GM06990 (cell line): ENCODE data around the gene PLPP1.
"Not testable (repeated sequence)": the region's sequence is repeated elsewhere in the genome, so short reads cannot be mapped to it uniquely, and the experiment has no call there.

Experiments
- DNase-seq: peaks from one replicate; pipeline ENCODE4 v3.0.0-alpha.2; 2011; ENCODE audit not compliant: insufficient read length; ENCODE audit errors: extremely low read depth
- H3K27me3 ChIP-seq: replicated peaks from 2 replicates; pipeline ENCODE4 v1.6.0; 2011; ENCODE audit warnings: low read length; ENCODE audit not compliant: control insufficient read depth, insufficient read depth
- H3K36me3 ChIP-seq: 2 replicates; pipeline ENCODE4 v1.5.1; 2011; ENCODE audit warnings: low read length; ENCODE audit not compliant: control insufficient read depth, insufficient read depth
- H3K4me3 ChIP-seq: replicated peaks from 2 replicates; pipeline ENCODE4 v1.5.1; 2011; ENCODE audit warnings: low read depth, mild to moderate bottlenecking, control low read depth, low read length
- TF ChIP-seq, protein P1 (sequence below): IDR thresholded peaks from 2 replicates; pipeline ENCODE4 v1.5.1; 2011; ENCODE audit warnings: low read length, control low read depth, mild to moderate bottlenecking, inconsistent platforms; ENCODE audit not compliant: insufficient read depth, poor library complexity, severe bottlenecking

Gene PLPP1

DNA sequence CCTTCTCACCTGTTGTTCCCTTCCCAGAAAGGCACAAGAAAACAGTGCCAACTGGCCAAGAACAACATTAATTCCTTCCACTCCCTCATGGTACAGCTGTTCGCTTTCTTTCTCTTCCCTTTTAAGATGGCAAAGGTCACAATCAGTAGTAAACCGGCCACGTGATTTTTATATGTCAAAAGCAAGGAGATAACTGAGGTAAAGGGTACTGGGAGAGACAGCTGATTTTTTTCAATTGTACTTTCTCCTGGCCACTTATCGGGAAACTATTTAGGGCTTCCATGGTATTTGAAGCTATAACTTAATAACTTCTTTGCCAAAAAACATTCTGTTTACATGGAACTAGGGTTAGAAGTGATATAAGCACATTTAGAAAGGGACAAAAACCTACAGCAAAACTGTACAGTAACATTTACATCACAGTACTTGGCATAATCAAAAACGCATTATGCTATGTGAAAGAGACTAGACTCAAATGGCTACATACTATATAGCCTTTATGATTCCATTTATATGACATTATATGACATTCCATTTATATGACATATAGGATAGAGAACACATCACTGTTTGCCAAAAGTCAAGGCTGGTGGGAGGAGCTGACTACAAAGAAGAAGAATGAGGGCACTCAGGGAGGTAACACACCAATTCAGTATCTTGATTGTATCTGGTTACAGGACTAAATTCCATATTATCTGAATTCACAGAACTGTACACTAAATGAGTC lies 24.8 kb downstream of the PLPP1 start:
- TF ChIP-seq, protein P1, sequence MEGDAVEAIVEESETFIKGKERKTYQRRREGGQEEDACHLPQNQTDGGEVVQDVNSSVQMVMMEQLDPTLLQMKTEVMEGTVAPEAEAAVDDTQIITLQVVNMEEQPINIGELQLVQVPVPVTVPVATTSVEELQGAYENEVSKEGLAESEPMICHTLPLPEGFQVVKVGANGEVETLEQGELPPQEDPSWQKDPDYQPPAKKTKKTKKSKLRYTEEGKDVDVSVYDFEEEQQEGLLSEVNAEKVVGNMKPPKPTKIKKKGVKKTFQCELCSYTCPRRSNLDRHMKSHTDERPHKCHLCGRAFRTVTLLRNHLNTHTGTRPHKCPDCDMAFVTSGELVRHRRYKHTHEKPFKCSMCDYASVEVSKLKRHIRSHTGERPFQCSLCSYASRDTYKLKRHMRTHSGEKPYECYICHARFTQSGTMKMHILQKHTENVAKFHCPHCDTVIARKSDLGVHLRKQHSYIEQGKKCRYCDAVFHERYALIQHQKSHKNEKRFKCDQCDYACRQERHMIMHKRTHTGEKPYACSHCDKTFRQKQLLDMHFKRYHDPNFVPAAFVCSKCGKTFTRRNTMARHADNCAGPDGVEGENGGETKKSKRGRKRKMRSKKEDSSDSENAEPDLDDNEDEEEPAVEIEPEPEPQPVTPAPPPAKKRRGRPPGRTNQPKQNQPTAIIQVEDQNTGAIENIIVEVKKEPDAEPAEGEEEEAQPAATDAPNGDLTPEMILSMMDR: no peak
- no peak for DNase-seq
- H3K4me3 ChIP-seq: no peak overlapping the region

DNA sequence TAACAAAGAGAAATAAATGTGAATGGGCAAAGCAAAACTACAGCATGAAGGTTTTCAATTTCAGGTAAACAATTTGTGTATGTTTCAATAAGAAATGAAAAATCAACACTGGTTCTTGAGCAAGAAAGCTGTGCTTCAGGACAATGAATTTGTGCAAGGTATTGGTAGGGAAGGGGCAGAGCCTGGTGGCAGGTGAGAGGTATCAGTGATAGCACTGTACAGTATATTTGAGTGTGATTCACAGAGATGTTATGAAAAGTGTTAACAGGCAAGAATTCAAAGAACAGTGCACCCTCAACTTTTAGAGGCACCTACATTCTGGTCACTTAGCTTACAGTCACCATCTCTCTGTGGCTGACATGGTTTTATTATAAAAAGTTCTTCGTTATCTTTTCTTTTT lies 25.7 kb downstream of the PLPP1 start:
- no peak for DNase-seq
- no peaks in the 10 kb centered on the region for H3K36me3 ChIP-seq
- H3K4me3 ChIP-seq: no peak overlapping the region
- TF ChIP-seq, protein P1: no peak
- H3K27me3 ChIP-seq: no peaks in the 10 kb centered on the region

More for the DNA sequence above, 24.8 kb downstream of the PLPP1 start:
- Histone ChIP-seq H3K36me3 (no peaks in the 10 kb centered on the region), H3K27me3 (no peaks in the 10 kb centered on the region)

DNA sequence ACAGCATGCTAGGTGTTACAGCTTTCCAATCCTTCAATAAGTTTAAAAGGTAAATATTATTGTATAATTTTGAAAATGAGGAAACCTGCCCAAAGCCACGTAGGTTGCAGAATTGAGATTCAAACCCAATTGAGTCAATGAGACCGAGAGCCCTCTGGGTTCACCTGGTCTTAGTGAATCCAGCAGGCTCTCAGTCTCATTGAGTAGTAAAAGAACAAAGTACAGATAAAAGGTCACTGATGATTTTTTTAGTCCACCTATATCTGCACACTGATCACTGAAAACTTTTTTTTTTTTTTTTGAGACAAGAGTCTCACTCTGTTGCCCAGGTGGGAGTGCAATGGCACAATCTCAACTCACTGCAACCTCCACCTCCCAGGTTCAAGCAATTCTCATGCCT lies 27.2 kb downstream of the PLPP1 start:
- DNase-seq: no peak
- TF ChIP-seq, protein P1: no peak
- H3K4me3 ChIP-seq: no peak overlapping the region
- no peaks in the 10 kb centered on the region for H3K27me3 ChIP-seq
- no peaks in the 10 kb centered on the region for H3K36me3 ChIP-seq

DNA sequence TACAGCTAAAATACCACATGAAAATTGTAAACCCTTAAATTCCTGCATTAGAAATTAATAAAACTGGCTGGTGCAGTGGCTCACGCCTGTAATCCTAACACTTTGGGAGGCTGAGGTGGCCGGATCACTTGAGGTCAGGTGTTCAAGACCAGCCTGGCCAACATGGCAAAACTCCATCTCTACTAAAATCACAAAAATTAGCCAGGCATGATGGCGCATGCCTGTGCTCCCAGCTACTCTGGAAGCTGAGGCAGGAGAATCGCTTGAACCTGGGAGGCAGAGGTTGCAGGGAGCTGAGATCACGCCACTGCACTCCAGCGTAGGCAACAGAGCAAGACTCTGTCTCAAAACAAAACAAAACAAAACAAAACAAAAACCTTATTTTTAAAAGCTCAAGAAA lies 29.1 kb downstream of the PLPP1 start:
- H3K36me3 ChIP-seq, H3K27me3 ChIP-seq, H3K4me3 ChIP-seq, DNase-seq: not testable (repeated sequence)

DNA sequence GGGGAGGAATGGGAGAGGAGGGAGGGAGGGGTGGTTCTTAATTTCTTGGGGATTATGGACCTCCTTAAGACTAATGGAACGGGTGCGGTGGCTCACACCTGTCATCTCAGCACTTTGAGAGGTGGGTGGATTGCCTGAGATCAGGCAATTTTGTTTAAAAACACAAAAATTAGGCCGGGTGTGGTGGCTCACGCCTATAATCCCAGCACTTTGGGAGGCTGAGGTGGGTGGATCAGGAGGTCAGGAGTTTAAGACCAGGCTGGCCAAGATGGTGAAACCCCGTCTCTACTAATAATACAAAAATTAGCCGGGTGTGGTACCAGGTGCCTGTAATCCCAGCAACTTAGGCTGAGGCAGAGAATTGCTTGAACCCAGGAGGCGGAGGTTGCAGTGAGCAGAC lies 30.8 kb downstream of the PLPP1 start:
- not testable (repeated sequence) for DNase-seq, H3K4me3 ChIP-seq, H3K36me3 ChIP-seq, H3K27me3 ChIP-seq

DNA sequence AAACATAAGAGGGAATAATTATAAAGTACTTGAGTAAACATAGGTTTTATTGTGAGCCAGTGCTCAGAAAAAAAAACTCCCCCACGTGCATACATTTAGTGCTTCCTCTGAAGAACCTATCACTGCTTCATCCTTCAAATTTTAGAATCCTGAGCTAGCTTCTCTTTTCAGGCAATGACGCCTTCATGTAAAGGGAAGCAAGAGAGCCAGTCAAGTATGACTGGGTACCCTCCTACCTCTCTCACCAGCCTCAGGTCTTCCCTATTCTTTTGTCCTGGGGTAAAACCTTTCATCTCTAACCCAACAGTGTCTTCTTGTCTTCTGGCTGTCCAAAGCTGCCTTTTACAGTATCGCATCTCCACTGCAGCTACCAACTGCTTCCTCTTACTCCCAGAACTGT lies 32.0 kb downstream of the PLPP1 start:
- H3K4me3 ChIP-seq: no peak overlapping the region
- no peak for DNase-seq
- no peaks in the 10 kb centered on the region for H3K36me3 ChIP-seq
- H3K27me3 ChIP-seq: no peaks in the 10 kb centered on the region
- TF ChIP-seq, protein P1: no peak

DNA sequence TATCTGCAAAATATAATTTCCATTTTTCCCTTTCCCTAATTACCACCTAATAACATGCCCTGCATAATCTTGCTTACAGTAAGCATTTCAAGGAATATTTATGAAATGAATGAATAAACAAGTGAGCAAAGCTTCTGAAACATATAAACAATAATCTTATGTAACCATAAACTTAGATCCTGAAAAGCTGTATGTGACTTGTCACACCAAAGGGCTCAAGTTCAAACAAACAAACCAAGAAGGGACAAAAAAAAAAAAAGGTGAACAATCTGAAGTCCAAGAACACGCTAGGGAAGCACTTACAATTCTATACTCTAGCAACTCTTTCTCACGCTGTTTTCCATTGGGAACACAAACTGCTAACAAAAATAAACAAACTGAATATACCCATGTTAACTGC lies 36.3 kb downstream of the PLPP1 start:
- TF ChIP-seq, protein P1: no peak
- H3K27me3 ChIP-seq: no peaks in the 10 kb centered on the region
- H3K36me3 ChIP-seq: no peaks in the 10 kb centered on the region
- DNase-seq: no peak
- no peak overlapping the region for H3K4me3 ChIP-seq
